HG03558 (cell line): ENCODE data around the gene MED28.
"Not testable (repeated sequence)": the region's sequence is repeated elsewhere in the genome, so short reads cannot be mapped to it uniquely, and the experiment has no call there.

ENCODE experiments used
- ATAC-seq: cut with Tn5 transposase; IDR thresholded peaks from one replicate; pipeline ENCODE4 v1.9.1; 2021; ENCODE audit warnings: moderate number of reproducible peaks; ENCODE audit not compliant: unreplicated experiment; ENCODE audit errors: extremely low read depth

The MED28 gene

GRCh38 chr4:17614416-17615299 lies at the start of gene MED28:
Gene MED28, plus strand, starts transcription at chr4:17614641. Its CDS starts 14 bp downstream, at chr4:17614655.
- ATAC-seq = peak; percentile 84

GRCh38 chr4:17565846-17566245 lies 48.6 kb upstream of the MED28 start:
- no peak for ATAC-seq

GRCh38 chr4:17567271-17567670 lies 47.2 kb upstream of the MED28 start:
- ATAC-seq = no peak

GRCh38 chr4:17574206-17574605 lies 40.2 kb upstream of the MED28 start:
- no peak for ATAC-seq

GRCh38 chr4:17575177-17575576 lies 39.3 kb upstream of the MED28 start:
- ATAC-seq = not testable (repeated sequence)

GRCh38 chr4:17576932-17577664 lies 37.3 kb upstream of the MED28 start, which contains the start of gene LAP3:
Gene LAP3, plus strand, starts transcription at chr4:17577198. Its CDS starts 268 bp downstream, at chr4:17577466.
- ATAC-seq = peak; percentile 71

- no peak for ATAC-seq
Observed at GRCh38 chr4:17577665-17578481, 36.6 kb upstream of the MED28 start.

- peak; percentile 22 for ATAC-seq
Observed at GRCh38 chr4:17578482-17578891, 36.0 kb upstream of the MED28 start.

GRCh38 chr4:17580969-17581368 lies 33.5 kb upstream of the MED28 start:
- ATAC-seq = no peak

- no peak for ATAC-seq
Observed at GRCh38 chr4:17583276-17583675, 31.2 kb upstream of the MED28 start.

- ATAC-seq = no peak
Observed at GRCh38 chr4:17583941-17584340, 30.5 kb upstream of the MED28 start.

GRCh38 chr4:17584521-17585213 lies 29.8 kb upstream of the MED28 start:
- ATAC-seq = no peak

- ATAC-seq = no peak
Observed at GRCh38 chr4:17587094-17587822, 27.2 kb upstream of the MED28 start.

GRCh38 chr4:17589355-17589754 lies 25.1 kb upstream of the MED28 start:
- ATAC-seq = no peak

GRCh38 chr4:17595471-17596005 lies 18.9 kb upstream of the MED28 start:
- peak; percentile 86 for ATAC-seq

- no peak for ATAC-seq
Observed at GRCh38 chr4:17597517-17597916, 16.9 kb upstream of the MED28 start.

GRCh38 chr4:17599826-17600225 lies 14.6 kb upstream of the MED28 start:
- ATAC-seq = no peak

GRCh38 chr4:17605236-17605635 lies 9.2 kb upstream of the MED28 start:
- ATAC-seq = no peak
